Breast epithelium (tissue), 4 donors: Measurements from ENCODE around the gene SLC9A8. TPM values are rescaled to one million over a fixed set of nuclear protein-coding genes. Genes with fewer than 3 reads are reported as not detected.

ENCODE experiments used
- DNase-seq, 2 donors: peaks; one replicate each; pipeline ENCODE4 v3.0.0-alpha.2; 2019; ENCODE audit warnings: low spot score in 2 of 2
- H3K27ac ChIP-seq, 2 donors: fragments of 200-600 bp; sonication (generic) in 1 of 2; one replicate each; pipeline ENCODE4 v1.5.1; 2016 to 2019; ENCODE audit warnings: mild to moderate bottlenecking in 1 of 2
- H3K27me3 ChIP-seq, 2 donors: fragments of 200-600 bp; sonication (generic) in 1 of 2; one replicate each; pipeline versions ENCODE4 v1.5.1 to v1.6.0; 2017 to 2019; ENCODE audit warnings: control low read depth in 1 of 2, mild to moderate bottlenecking in 1 of 2
- H3K36me3 ChIP-seq: fragments of 200-600 bp; one replicate; pipeline ENCODE4 v1.5.1; 2019
- H3K4me1 ChIP-seq, 2 donors: fragments of 200-600 bp; sonication (generic); one replicate each; pipeline ENCODE4 v1.5.1; 2016 to 2019; ENCODE audit warnings: control low read depth in 1 of 2
- H3K4me3 ChIP-seq, 3 donors: fragments of 200-600 bp; sonication (generic); 1 replicate in 2 of 3; 2 replicates in 1 of 3; pipeline ENCODE4 v1.5.1; 2016 to 2019; ENCODE audit warnings: mild to moderate bottlenecking in 3 of 3, moderate library complexity in 2 of 3
- H3K9me3 ChIP-seq, 2 donors: fragments of 200-600 bp; sonication (generic) in 1 of 2; one replicate each; pipeline ENCODE4 v1.5.1; 2016 to 2019; ENCODE audit warnings: control low read depth in 1 of 2
- POLR2A ChIP-seq: fragments of 450-650 bp; IDR thresholded peaks from one replicate; pipeline ENCODE4 v1.6.1; 2016; ENCODE audit warnings: antibody characterized with exemption, mild to moderate bottlenecking, moderate library complexity
- POLR2AphosphoS5 ChIP-seq, 3 donors: sonication (generic); formaldehyde crosslinking; IDR thresholded peaks; one replicate each; pipeline ENCODE4 v1.6.1; 2017; ENCODE audit warnings: antibody characterized with exemption in 3 of 3
- intact Hi-C: fragments of 100-400 bp; cut with DNase I; formaldehyde crosslinking; loops from one replicate; pipeline ENCODE4 v1.15.1; 2023; ENCODE audit warnings: low total_unique reads
- total RNA-seq, 3 donors: library from RNA; depleted of rRNA; stranded (reverse); fragments of >200 nt; gene quantifications; one replicate each; pipeline ENCODE4 v1.1.0, GENCODE V29; 2016
- TF ChIP-seq, protein P1 (sequence below), 3 donors: fragments of 450-650 bp; IDR thresholded peaks; one replicate each; pipeline ENCODE4 v1.5.1; 2016 to 2017; ENCODE audit warnings: antibody characterized with exemption in 3 of 3, mild to moderate bottlenecking in 3 of 3, moderate library complexity in 3 of 3

SLC9A8 gene
- total RNA-seq, 3 donors from 2014 or later = 11.8 to 13.5 (median 13.3) TPM

- Histone ChIP-seq H3K9me3 (no peaks in the 10 kb centered on the region), H3K27ac (no peak overlapping the region), H3K4me3 (no peak overlapping the region), H3K27me3 (no peaks in the 10 kb centered on the region), H3K36me3 (no peaks in the 10 kb centered on the region), H3K4me1 (no peaks in the 10 kb centered on the region)
- no peak for TF ChIP-seq POLR2A
- TF ChIP-seq, protein P1, sequence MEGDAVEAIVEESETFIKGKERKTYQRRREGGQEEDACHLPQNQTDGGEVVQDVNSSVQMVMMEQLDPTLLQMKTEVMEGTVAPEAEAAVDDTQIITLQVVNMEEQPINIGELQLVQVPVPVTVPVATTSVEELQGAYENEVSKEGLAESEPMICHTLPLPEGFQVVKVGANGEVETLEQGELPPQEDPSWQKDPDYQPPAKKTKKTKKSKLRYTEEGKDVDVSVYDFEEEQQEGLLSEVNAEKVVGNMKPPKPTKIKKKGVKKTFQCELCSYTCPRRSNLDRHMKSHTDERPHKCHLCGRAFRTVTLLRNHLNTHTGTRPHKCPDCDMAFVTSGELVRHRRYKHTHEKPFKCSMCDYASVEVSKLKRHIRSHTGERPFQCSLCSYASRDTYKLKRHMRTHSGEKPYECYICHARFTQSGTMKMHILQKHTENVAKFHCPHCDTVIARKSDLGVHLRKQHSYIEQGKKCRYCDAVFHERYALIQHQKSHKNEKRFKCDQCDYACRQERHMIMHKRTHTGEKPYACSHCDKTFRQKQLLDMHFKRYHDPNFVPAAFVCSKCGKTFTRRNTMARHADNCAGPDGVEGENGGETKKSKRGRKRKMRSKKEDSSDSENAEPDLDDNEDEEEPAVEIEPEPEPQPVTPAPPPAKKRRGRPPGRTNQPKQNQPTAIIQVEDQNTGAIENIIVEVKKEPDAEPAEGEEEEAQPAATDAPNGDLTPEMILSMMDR (IDR thresholded peaks at IDR 0.05) = no peak
- no peak for TF ChIP-seq POLR2AphosphoS5 (IDR thresholded peaks at IDR 0.05)
- intact Hi-C loops = no loop called here
- DNase-seq = no peak
These were observed 41.0 kb downstream of the SLC9A8 start for GRCh38 chr20:49853640-49854039.

GRCh38 chr20:49854190-49854875, 41.7 kb downstream of the SLC9A8 start:
- no peaks in the 10 kb centered on the region for H3K36me3 ChIP-seq
- H3K4me1 ChIP-seq = no peaks in the 10 kb centered on the region
- H3K4me3 ChIP-seq = no peak overlapping the region
- DNase-seq = no peak
- intact Hi-C loops = no loop called here
- TF ChIP-seq, protein P1 (IDR thresholded peaks at IDR 0.05) = no peak
- no peak for TF ChIP-seq POLR2AphosphoS5 (IDR thresholded peaks at IDR 0.05)
- TF ChIP-seq POLR2A = no peak
- no peaks in the 10 kb centered on the region for H3K27me3 ChIP-seq
- H3K27ac ChIP-seq = no peak overlapping the region
- no peaks in the 10 kb centered on the region for H3K9me3 ChIP-seq

DNA sequence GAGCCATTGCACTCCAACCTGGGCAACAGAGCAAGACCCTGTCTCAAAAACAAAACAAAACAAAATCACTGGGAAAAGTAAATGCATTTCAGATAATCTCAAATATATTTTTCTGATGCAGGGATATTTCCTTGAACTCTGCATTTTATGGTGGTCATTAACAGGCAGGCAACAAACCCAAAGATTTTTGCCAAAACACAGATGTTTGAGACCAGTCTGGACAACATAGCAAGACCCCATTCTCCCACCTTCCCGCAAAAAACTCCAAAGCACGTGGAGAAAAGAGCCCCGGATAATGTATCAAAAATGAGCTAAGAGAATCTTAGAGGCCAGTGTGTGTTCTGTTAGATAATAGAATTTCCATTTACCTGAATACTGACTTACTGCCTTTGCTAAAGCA, 44.3 kb downstream of the SLC9A8 start:
- no peak overlapping the region for H3K4me3 ChIP-seq
- H3K27ac ChIP-seq = no peak overlapping the region
- H3K36me3 ChIP-seq = no peaks in the 10 kb centered on the region
- no peaks in the 10 kb centered on the region for H3K27me3 ChIP-seq
- H3K4me1 ChIP-seq = no peaks in the 10 kb centered on the region
- DNase-seq = no peak
- H3K9me3 ChIP-seq = no peaks in the 10 kb centered on the region
- intact Hi-C loops = no loop called here
- TF ChIP-seq POLR2A (no peak), POLR2AphosphoS5 (IDR thresholded peaks at IDR 0.05) (no peak)
- TF ChIP-seq, protein P1 (IDR thresholded peaks at IDR 0.05) = no peak

- H3K9me3 ChIP-seq = no peaks in the 10 kb centered on the region
- H3K27ac ChIP-seq = no peak overlapping the region
- TF ChIP-seq, protein P1 (IDR thresholded peaks at IDR 0.05) = no peak
- H3K27me3 ChIP-seq = no peaks in the 10 kb centered on the region
- no peak for DNase-seq
- no peaks in the 10 kb centered on the region for H3K36me3 ChIP-seq
- intact Hi-C loops = no loop called here
- no peak overlapping the region for H3K4me3 ChIP-seq
- no peaks in the 10 kb centered on the region for H3K4me1 ChIP-seq
These were observed 45.5 kb downstream of the SLC9A8 start for GRCh38 chr20:49858076-49858585.

GRCh38 chr20:49859011-49859410, 46.4 kb downstream of the SLC9A8 start:
- H3K4me1 ChIP-seq = no peaks in the 10 kb centered on the region
- no peaks in the 10 kb centered on the region for H3K27me3 ChIP-seq
- no peak overlapping the region for H3K27ac ChIP-seq
- TF ChIP-seq POLR2AphosphoS5 (IDR thresholded peaks at IDR 0.05) (no peak), POLR2A (no peak)
- TF ChIP-seq, protein P1 (IDR thresholded peaks at IDR 0.05) = no peak
- no peaks in the 10 kb centered on the region for H3K9me3 ChIP-seq
- no peak for DNase-seq
- no peak overlapping the region for H3K4me3 ChIP-seq
- intact Hi-C loops = no loop called here
- H3K36me3 ChIP-seq = no peaks in the 10 kb centered on the region
